CD14-positive monocyte (primary cell): Measurements from ENCODE around the gene SLC22A23. TPM values are rescaled to one million over a fixed set of nuclear protein-coding genes. Genes with fewer than 3 reads are reported as not detected.

Experiments used
- DNase-seq, 3 donors: peaks; one replicate each; pipeline ENCODE4 v3.0.0-alpha.2; 2011 to 2022
- H2AFZ ChIP-seq: 2 replicates; pipeline ENCODE4 v1.6.0; 2012; ENCODE audit warnings: mild to moderate bottlenecking, low read depth, low read length, inconsistent platforms; ENCODE audit not compliant: insufficient read depth, poor library complexity, severe bottlenecking
- H3K27ac ChIP-seq, 2 donors: 1 replicate in 1 of 2; 2 replicates in 1 of 2; pipeline ENCODE4 v1.5.1; 2012 to 2013; ENCODE audit warnings: low read length in 2 of 2, control low read depth in 1 of 2, inconsistent platforms in 1 of 2, low read depth in 1 of 2, mild to moderate bottlenecking in 1 of 2
- H3K27me3 ChIP-seq, 2 donors: one replicate each; pipeline versions ENCODE4 v1.6.0 to v1.6.1; 2011 to 2013; ENCODE audit warnings: low read length in 2 of 2; ENCODE audit not compliant: control insufficient read depth in 2 of 2, insufficient read depth in 2 of 2
- H3K36me3 ChIP-seq, 2 donors: replicated peaks in 1 of 2; 1 replicate in 1 of 2; 2 replicates in 1 of 2; pipeline versions ENCODE4 v1.5.1 to v1.6.1; 2012 to 2013; ENCODE audit warnings: low read length in 2 of 2, control low read depth in 1 of 2, inconsistent platforms in 1 of 2, mild to moderate bottlenecking in 1 of 2; ENCODE audit not compliant: insufficient read depth in 2 of 2, control insufficient read depth in 1 of 2
- H3K4me1 ChIP-seq, 2 donors: 1 replicate in 1 of 2; 2 replicates in 1 of 2; pipeline versions ENCODE4 v1.5.1 to v1.6.1; 2012 to 2013; ENCODE audit warnings: low read length in 2 of 2, control low read depth in 1 of 2, inconsistent platforms in 1 of 2, mild to moderate bottlenecking in 1 of 2, moderate library complexity in 1 of 2; ENCODE audit not compliant: insufficient read depth in 2 of 2, control insufficient read depth in 1 of 2
- H3K4me2 ChIP-seq: replicated peaks from 2 replicates; pipeline ENCODE3; 2012; ENCODE audit warnings: low read length, moderate library complexity, mild to moderate bottlenecking; ENCODE audit not compliant: poor library complexity, severe bottlenecking; ENCODE audit errors: extremely low read depth
- H3K4me3 ChIP-seq, 3 experiments: fragments of 200-600 bp in 1 of 3; sonication (generic) in 1 of 3; replicated peaks in 1 of 3; 1 replicate in 2 of 3; 2 replicates in 1 of 3; pipeline ENCODE4 v1.5.1; 2011 to 2013; ENCODE audit warnings: low read length in 3 of 3, mild to moderate bottlenecking in 3 of 3, control low read depth in 2 of 3, low read depth in 2 of 3, inconsistent platforms in 1 of 3, moderate library complexity in 1 of 3
- H3K79me2 ChIP-seq: 2 replicates; pipeline ENCODE4 v1.6.0; 2012; ENCODE audit warnings: mild to moderate bottlenecking, control low read depth, inconsistent platforms, low read length, moderate library complexity; ENCODE audit not compliant: insufficient read depth
- H3K9ac ChIP-seq: 2 replicates; pipeline ENCODE4 v1.6.0; 2017; ENCODE audit warnings: low read length, mild to moderate bottlenecking; ENCODE audit not compliant: insufficient read depth, poor library complexity, severe bottlenecking
- H3K9me3 ChIP-seq, 2 donors: replicated peaks in 1 of 2; 1 replicate in 1 of 2; 2 replicates in 1 of 2; pipeline versions ENCODE4 v1.5.1 to v1.6.1; 2012 to 2013; ENCODE audit warnings: low read length in 2 of 2, control low read depth in 1 of 2; ENCODE audit not compliant: control insufficient read depth in 1 of 2, insufficient read depth in 1 of 2
- H4K20me1 ChIP-seq: 2 replicates; pipeline ENCODE4 v1.6.0; 2012; ENCODE audit warnings: mild to moderate bottlenecking, low read length, control low read depth, moderate library complexity; ENCODE audit not compliant: insufficient read depth
- H3K27ac Mint-ChIP-seq, 7 donors: one replicate each; pipeline ENCODE4 v1.8.0; 2020; ENCODE audit warnings: mild to moderate bottlenecking in 7 of 7, mixed read lengths in 7 of 7, moderate library complexity in 6 of 7, inconsistent platforms in 2 of 7
- H3K27me3 Mint-ChIP-seq, 3 donors: one replicate each; pipeline ENCODE4 v1.8.0; 2021 to 2022; ENCODE audit warnings: low read depth in 3 of 3, mild to moderate bottlenecking in 3 of 3, mixed read lengths in 3 of 3, moderate library complexity in 3 of 3, inconsistent platforms in 1 of 3
- H3K36me3 Mint-ChIP-seq, 2 donors: one replicate each; pipeline ENCODE4 v1.8.0; 2020; ENCODE audit warnings: mixed read lengths in 2 of 2, inconsistent platforms in 1 of 2, mild to moderate bottlenecking in 1 of 2
- H3K4me1 Mint-ChIP-seq: one replicate; pipeline ENCODE4 v1.8.0; 2020; ENCODE audit warnings: mild to moderate bottlenecking, mixed read lengths
- H3K4me3 Mint-ChIP-seq, 2 donors: one replicate each; pipeline ENCODE4 v1.8.0; 2020; ENCODE audit warnings: mild to moderate bottlenecking in 2 of 2, mixed read lengths in 2 of 2, moderate library complexity in 1 of 2
- H3K9me3 Mint-ChIP-seq, 7 donors: one replicate each; pipeline ENCODE4 v1.8.0; 2020 to 2022; ENCODE audit warnings: mixed read lengths in 7 of 7, mild to moderate bottlenecking in 6 of 7, moderate library complexity in 6 of 7, inconsistent platforms in 2 of 7
- WGBS: methylation state at CpG from one replicate; pipeline ENCODE4 v1.1.5; 2013; ENCODE audit warnings: missing lambda C conversion rate; ENCODE audit not compliant: insufficient coverage; 5-methylcytosine and 5-hydroxymethylcytosine counted together
- intact Hi-C, 2 donors: fragments of 100-400 bp; cut with micrococcal nuclease; formaldehyde crosslinking; loops; one replicate each; pipeline versions ENCODE4 v1.15.0 to v1.15.1; 2023
- polyA plus RNA-seq, 3 donors: library from polyadenylated mRNA; depleted of rRNA in 1 of 3; unstranded in 2 of 3; stranded (reverse) in 1 of 3; fragments of 300-500 nt in 2 of 3; fragments of >200 nt in 1 of 3; fragmentation: Illumina TruSeq in 2 of 3; gene quantifications; 1 replicate in 2 of 3; 2 replicates in 1 of 3; pipeline ENCODE4 v1.2.3, GENCODE V29; 2012 to 2021
- TF ChIP-seq, protein P1 (sequence below): fragments of 200-600 bp; IDR thresholded peaks from one replicate; pipeline ENCODE4 v1.8.0; 2022; ENCODE audit warnings: antibody characterized with exemption, mild to moderate bottlenecking

Gene SLC22A23
- polyA plus RNA-seq, 3 donors, result 0.08 TPM; not detected in 2

DNA sequence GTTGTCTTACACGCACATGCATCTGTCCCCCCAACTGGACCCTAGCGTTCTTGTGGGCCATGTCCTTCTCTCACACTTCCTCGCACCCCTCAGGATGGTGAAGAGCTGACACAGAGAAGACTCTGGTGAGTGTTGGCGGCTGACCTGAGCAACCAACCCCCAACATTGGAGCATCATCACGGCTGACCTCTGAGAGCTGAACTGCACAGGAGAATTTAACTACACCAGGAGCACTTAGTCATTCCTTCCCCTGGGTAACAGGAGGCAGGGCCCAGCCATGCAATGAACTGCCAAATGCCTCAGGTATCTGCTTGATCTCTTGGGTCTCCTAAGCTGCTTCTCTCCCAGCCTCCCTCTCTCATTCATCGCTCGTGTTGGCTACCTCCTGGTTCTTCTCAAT lies 109.6 kb downstream of the SLC22A23 start:
- Histone ChIP-seq H3K4me2 (no peak overlapping the region), H3K27me3 (peaks cover 0 to 3% of the 10 kb centered on the region in 2 donors), H3K9me3 (no peaks in the 10 kb centered on the region), H3K4me1 (no peaks in the 10 kb centered on the region), H4K20me1 (no peaks in the 10 kb centered on the region), H3K27ac (no peak overlapping the region), H3K36me3 (no peaks in the 10 kb centered on the region), H2AFZ (no peak overlapping the region), H3K4me3 (no peak overlapping the region), H3K9ac (no peak overlapping the region), H3K79me2 (no peaks in the 10 kb centered on the region)
- Mint-ChIP-seq H3K4me3 (no peak overlapping the region), H3K27me3 (peaks cover 3 to 11% (median 4%) of the 10 kb centered on the region in 3 donors), H3K27ac (no peak overlapping the region), H3K4me1 (no peaks in the 10 kb centered on the region), H3K36me3 (no peaks in the 10 kb centered on the region), H3K9me3 (no peaks in the 10 kb centered on the region)
- DNase-seq, result no peak
- WGBS, result 92% methylated on average over 5 of the region's 7 CpGs
- intact Hi-C loops, result no loop called here
- TF ChIP-seq, protein P1, sequence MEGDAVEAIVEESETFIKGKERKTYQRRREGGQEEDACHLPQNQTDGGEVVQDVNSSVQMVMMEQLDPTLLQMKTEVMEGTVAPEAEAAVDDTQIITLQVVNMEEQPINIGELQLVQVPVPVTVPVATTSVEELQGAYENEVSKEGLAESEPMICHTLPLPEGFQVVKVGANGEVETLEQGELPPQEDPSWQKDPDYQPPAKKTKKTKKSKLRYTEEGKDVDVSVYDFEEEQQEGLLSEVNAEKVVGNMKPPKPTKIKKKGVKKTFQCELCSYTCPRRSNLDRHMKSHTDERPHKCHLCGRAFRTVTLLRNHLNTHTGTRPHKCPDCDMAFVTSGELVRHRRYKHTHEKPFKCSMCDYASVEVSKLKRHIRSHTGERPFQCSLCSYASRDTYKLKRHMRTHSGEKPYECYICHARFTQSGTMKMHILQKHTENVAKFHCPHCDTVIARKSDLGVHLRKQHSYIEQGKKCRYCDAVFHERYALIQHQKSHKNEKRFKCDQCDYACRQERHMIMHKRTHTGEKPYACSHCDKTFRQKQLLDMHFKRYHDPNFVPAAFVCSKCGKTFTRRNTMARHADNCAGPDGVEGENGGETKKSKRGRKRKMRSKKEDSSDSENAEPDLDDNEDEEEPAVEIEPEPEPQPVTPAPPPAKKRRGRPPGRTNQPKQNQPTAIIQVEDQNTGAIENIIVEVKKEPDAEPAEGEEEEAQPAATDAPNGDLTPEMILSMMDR, result no peak

DNA sequence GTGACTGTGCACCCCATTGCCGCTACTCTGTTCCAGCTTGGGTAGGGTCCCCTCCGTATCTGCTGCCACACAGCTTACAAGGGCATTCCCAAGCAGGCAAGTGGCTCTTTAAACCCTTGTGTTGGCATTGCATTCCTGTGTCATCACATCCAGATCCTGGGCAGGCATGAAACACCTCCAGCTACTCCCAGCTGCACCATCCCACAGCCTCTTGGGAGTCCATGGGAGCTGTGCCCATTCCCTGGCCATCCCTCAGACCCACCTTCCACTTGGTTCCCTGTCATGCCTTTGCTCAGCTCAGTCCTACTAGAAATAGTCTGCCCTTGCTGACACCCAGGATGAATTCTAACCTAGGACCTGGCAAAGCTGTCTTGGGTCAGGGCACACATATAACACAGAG lies 110.4 kb downstream of the SLC22A23 start:
- Mint-ChIP-seq H3K36me3 (no peaks in the 10 kb centered on the region), H3K27ac (no peak overlapping the region), H3K27me3 (peaks cover 3 to 11% (median 3%) of the 10 kb centered on the region in 3 donors), H3K4me3 (no peak overlapping the region), H3K4me1 (no peaks in the 10 kb centered on the region), H3K9me3 (no peaks in the 10 kb centered on the region)
- H3K4me3 ChIP-seq, result no peak overlapping the region
- WGBS, result 97% methylated on average over 2 of the region's 2 CpGs
- H3K9me3 ChIP-seq, result no peaks in the 10 kb centered on the region
- no peak overlapping the region for H3K9ac ChIP-seq
- H3K4me2 ChIP-seq, result no peak overlapping the region
- H2AFZ ChIP-seq, result no peak overlapping the region
- no peaks in the 10 kb centered on the region for H4K20me1 ChIP-seq
- TF ChIP-seq, protein P1, result no peak
- no peak overlapping the region for H3K27ac ChIP-seq
- peaks cover 0 to 3% of the 10 kb centered on the region in 2 donors for H3K27me3 ChIP-seq
- DNase-seq, result no peak
- intact Hi-C loops, result no loop called here
- no peaks in the 10 kb centered on the region for H3K79me2 ChIP-seq
- no peaks in the 10 kb centered on the region for H3K4me1 ChIP-seq
- H3K36me3 ChIP-seq, result no peaks in the 10 kb centered on the region
